A673 (cell line): Measurements from ENCODE around the gene PDE6B. TPM values are rescaled to one million over a fixed set of nuclear protein-coding genes. Genes with fewer than 3 reads are reported as not detected.

ENCODE experiments used
- BruUV-seq: library from RNA; stranded (reverse); fragments of 400-500 nt; replicated peaks from 2 replicates; lab custom pipeline; 2021; lab: Mats Ljungman, UMichigan
- CTCF ChIA-PET: fragments of 300-600 bp; sonication (Branson Sonifier 250); formaldehyde crosslinking; loops from one replicate; lab custom pipeline; 2022; ENCODE audit warnings: antibody characterized with exemption; lab: Charles Lee
- POLR2A ChIA-PET: fragments of 300-600 bp; sonication (Branson Sonifier 250); formaldehyde crosslinking; loops from one replicate; lab custom pipeline; 2022; ENCODE audit warnings: antibody characterized with exemption; ENCODE audit not compliant: low non-redundant PET; lab: Charles Lee
- DNase-seq: peaks from one replicate; pipeline ENCODE4 v3.0.0-alpha.2; 2015; ENCODE audit warnings: low spot score
- H3K27ac ChIP-seq: fragments of 200-600 bp; sonication (generic); 2 replicates; pipeline ENCODE4 v1.5.1; 2016; ENCODE audit warnings: mixed run types, low read depth, mild to moderate bottlenecking, mixed read lengths, antibody characterized with exemption, low read length; ENCODE audit not compliant: poor library complexity, severe bottlenecking
- H3K27me3 ChIP-seq: fragments of 200-600 bp; sonication (generic); replicated peaks from 2 replicates; pipeline ENCODE4 v1.6.1; 2017; ENCODE audit warnings: mixed run types, low read depth, mild to moderate bottlenecking, mixed read lengths, antibody characterized with exemption, low read length; ENCODE audit not compliant: insufficient read depth, poor library complexity
- H3K36me3 ChIP-seq: fragments of 200-600 bp; sonication (generic); 2 replicates; pipeline ENCODE4 v1.6.1; 2016; ENCODE audit warnings: mixed run types, mild to moderate bottlenecking, mixed read lengths, antibody characterized with exemption, low read length; ENCODE audit not compliant: insufficient read depth, poor library complexity, severe bottlenecking
- H3K4me1 ChIP-seq: fragments of 200-600 bp; sonication (generic); 2 replicates; pipeline ENCODE4 v1.6.1; 2017; ENCODE audit warnings: mixed run types, mild to moderate bottlenecking, mixed read lengths, antibody characterized with exemption, low read length; ENCODE audit not compliant: insufficient read depth, poor library complexity, severe bottlenecking
- H3K4me3 ChIP-seq: fragments of 200-600 bp; sonication (generic); 2 replicates; pipeline ENCODE4 v1.5.1; 2016; ENCODE audit warnings: low read depth, mixed run types, mild to moderate bottlenecking, mixed read lengths, low read length; ENCODE audit not compliant: poor library complexity, severe bottlenecking
- H3K9me3 ChIP-seq: fragments of 200-600 bp; sonication (generic); 2 replicates; pipeline ENCODE4 v1.6.1; 2016; ENCODE audit warnings: mixed run types, low read depth, mild to moderate bottlenecking, mixed read lengths, antibody characterized with exemption, low read length; ENCODE audit not compliant: poor library complexity, severe bottlenecking
- EZH2 ChIP-seq: fragments of 200-600 bp; sonication (generic); IDR thresholded peaks from 2 replicates; pipeline ENCODE4 v1.6.1; 2017; ENCODE audit warnings: borderline replicate concordance, low read depth, mild to moderate bottlenecking, mixed read lengths, antibody characterized with exemption, low read length; ENCODE audit not compliant: poor library complexity, severe bottlenecking
- intact Hi-C: fragments of 100-400 bp; cut with micrococcal nuclease; formaldehyde crosslinking; loops from one replicate; pipeline ENCODE4 v1.10.0; 2022; ENCODE audit not compliant: unreplicated experiment
- total RNA-seq: library from RNA; stranded (reverse); gene quantifications from 2 replicates; pipeline ENCODE4 v1.2.3, GENCODE V29; 2021
- TF ChIP-seq, protein P1 (sequence below): fragments of 300-800, 200-600 bp; sonication (generic); conservative IDR thresholded peaks from 2 replicates; pipeline ENCODE4 v1.5.1; 2017; ENCODE audit warnings: low read depth, mild to moderate bottlenecking, antibody characterized with exemption, low read length, moderate library complexity, mixed read lengths

PDE6B gene
- total RNA-seq, 1 experiment from 2014 or later, result 10.4 TPM

DNA sequence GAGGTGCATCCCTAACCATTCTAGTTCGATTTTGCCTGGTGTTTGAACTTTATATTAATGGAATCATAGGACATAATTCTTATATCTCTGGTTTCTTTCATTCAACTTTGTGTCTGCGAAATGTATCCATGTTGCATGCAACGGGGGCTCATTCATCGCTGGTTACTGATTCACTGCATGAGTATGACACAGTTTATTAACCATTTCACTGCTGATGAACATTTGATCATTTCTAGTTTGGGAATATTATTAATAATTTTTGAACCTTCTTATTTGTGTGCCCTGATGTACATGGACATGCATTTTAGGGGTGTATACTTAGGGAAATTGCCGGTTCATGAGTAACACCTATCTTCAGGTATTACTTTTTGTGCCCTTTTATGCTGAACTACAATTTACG, 44.2 kb upstream of the PDE6B start:
- CTCF ChIA-PET, result no interaction called here

DNA sequence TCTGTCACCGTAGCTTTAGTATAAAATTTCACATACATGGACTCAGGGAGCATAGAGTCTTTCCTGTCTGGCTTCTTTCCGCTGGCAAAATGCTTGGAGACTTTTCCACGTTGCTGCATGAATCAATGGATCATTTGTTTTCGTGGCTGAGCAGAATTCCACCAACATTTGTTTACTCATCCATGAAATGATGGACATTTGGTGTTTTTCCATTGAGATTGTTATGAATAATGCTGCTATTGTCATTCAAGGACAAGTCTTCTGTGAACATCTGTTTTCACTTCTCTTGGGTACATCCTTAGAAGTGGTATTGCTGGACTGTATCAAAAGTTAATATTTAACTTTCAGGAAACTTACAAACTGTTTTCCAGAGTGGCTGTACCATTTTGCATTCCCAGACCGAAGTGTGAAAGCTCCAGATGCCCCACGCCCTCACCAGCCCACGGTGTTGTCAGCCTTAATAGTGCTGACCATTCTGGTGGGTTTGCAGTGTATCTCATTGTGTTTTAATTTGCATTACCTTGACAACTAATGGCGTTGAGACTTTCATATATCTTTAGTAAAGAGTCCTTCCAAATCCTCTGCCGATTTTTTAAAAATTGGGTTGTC, 43.5 kb upstream of the PDE6B start:
- Histone ChIP-seq H3K27me3 (peaks cover 6% of the 10 kb centered on the region), H3K4me1 (peaks cover 7% of the 10 kb centered on the region), H3K36me3 (no peaks in the 10 kb centered on the region), H3K27ac (no peak overlapping the region), H3K9me3 (no peaks in the 10 kb centered on the region), H3K4me3 (no peak overlapping the region)
- TF ChIP-seq EZH2, result no peak
- TF ChIP-seq, protein P1, sequence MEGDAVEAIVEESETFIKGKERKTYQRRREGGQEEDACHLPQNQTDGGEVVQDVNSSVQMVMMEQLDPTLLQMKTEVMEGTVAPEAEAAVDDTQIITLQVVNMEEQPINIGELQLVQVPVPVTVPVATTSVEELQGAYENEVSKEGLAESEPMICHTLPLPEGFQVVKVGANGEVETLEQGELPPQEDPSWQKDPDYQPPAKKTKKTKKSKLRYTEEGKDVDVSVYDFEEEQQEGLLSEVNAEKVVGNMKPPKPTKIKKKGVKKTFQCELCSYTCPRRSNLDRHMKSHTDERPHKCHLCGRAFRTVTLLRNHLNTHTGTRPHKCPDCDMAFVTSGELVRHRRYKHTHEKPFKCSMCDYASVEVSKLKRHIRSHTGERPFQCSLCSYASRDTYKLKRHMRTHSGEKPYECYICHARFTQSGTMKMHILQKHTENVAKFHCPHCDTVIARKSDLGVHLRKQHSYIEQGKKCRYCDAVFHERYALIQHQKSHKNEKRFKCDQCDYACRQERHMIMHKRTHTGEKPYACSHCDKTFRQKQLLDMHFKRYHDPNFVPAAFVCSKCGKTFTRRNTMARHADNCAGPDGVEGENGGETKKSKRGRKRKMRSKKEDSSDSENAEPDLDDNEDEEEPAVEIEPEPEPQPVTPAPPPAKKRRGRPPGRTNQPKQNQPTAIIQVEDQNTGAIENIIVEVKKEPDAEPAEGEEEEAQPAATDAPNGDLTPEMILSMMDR, result no peak
- intact Hi-C loops, result no loop called here
- POLR2A ChIA-PET, result no interaction called here
- CTCF ChIA-PET, result no interaction called here
- BruUV-seq, result no TSS peak
- no peak for DNase-seq

More for the DNA sequence above, 44.2 kb upstream of the PDE6B start:
- no TSS peak for BruUV-seq
- no peak for TF ChIP-seq EZH2
- TF ChIP-seq, protein P1, result no peak
- Histone ChIP-seq H3K9me3 (no peaks in the 10 kb centered on the region), H3K4me1 (peaks cover 7% of the 10 kb centered on the region), H3K27ac (no peak overlapping the region), H3K27me3 (peaks cover 6% of the 10 kb centered on the region), H3K4me3 (no peak overlapping the region), H3K36me3 (no peaks in the 10 kb centered on the region)
- intact Hi-C loops, result no loop called here
- DNase-seq, result no peak
- POLR2A ChIA-PET, result no interaction called here

DNA sequence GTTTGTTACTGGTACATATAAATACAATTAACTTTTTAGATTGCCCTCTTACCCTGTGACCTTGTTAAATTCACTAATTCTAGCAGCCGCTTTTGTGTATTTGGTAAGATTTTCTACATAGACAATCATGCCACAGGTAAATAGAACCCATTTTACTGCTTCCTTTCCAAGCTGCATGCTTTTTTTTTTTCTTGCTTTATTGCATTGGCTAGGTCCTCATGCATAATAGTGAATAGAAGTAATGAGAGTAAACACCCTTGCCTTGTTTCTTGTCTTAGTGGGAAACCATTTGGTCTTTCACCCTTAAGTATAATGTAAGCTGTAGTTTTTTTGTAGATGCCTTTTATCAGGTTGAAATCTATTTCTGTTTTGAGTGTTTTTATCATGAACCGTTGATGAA, 41.6 kb upstream of the PDE6B start:
- no TSS peak for BruUV-seq
- H3K4me3 ChIP-seq, result no peak overlapping the region
- H3K4me1 ChIP-seq, result no peaks in the 10 kb centered on the region
- H3K27ac ChIP-seq, result no peak overlapping the region
- no peaks in the 10 kb centered on the region for H3K9me3 ChIP-seq
- intact Hi-C loops, result no loop called here
- ChIA-PET CTCF (no interaction called here), POLR2A (no interaction called here)
- no peaks in the 10 kb centered on the region for H3K36me3 ChIP-seq
- DNase-seq, result no peak
- H3K27me3 ChIP-seq, result no peaks in the 10 kb centered on the region
- no peak for TF ChIP-seq EZH2
- TF ChIP-seq, protein P1, result no peak
